A549 (cell line): ENCODE results near the gene SYAP1. TPM values are rescaled to one million over a fixed set of nuclear protein-coding genes. Genes with fewer than 3 reads are reported as not detected.
A peak's percentile ranks its signal among the peaks of the same experiment; 100 is the strongest.

Experiments
- ATAC-seq, 2 experiments: fragments of 200-7000 bp in 1 of 2; fragments of >200 bp in 1 of 2; cut with Nextera tagmentation in 1 of 2; cut with Tn5 transposase in 1 of 2; 3 replicates each; pipeline versions ENCODE4 v1.8.0 to v1.9.1; 2018 to 2020; ENCODE audit warnings: mild to moderate bottlenecking in 1 of 2, moderate library complexity in 1 of 2
- CTCF ChIA-PET: fragments of 300-600 bp; sonication (Branson Sonifier 250); formaldehyde crosslinking; extraction: SDS; loops from one replicate; lab custom pipeline; 2021; ENCODE audit warnings: antibody characterized with exemption, inconsistent platforms; lab: Yijun Ruan, JAX
- POLR2A ChIA-PET: fragments of 350-600 bp; formaldehyde crosslinking; extraction: SDS; loops from one replicate; lab custom pipeline; 2021; ENCODE audit warnings: antibody characterized with exemption, inconsistent platforms; lab: Yijun Ruan, JAX
- DNase-seq, 2 experiments: peaks; one replicate each; pipeline versions ENCODE4 v3.0.0 to v3.0.0-alpha.2; 2011 to 2016; ENCODE audit warnings: low read depth in 1 of 2, low spot score in 1 of 2
- FAIRE-seq: peaks from 2 replicates; lab custom pipeline; 2011; peaks lifted over from hg19 to GRCh38; lab: Jason Lieb, UNC
- H3K27ac ChIP-seq, 2 experiments: fragments of >200 bp; sonication (Bioruptor Twin); formaldehyde crosslinking; 3 replicates each; pipeline ENCODE4 v1.5.1; 2016 to 2017
- H3K4me1 ChIP-seq: fragments of >200 bp; sonication (Bioruptor Twin); formaldehyde crosslinking; 3 replicates; pipeline ENCODE4 v1.6.1; 2016
- H3K4me2 ChIP-seq: fragments of >200 bp; sonication (Bioruptor Twin); formaldehyde crosslinking; 3 replicates; pipeline ENCODE4 v1.6.1; 2016
- H3K4me3 ChIP-seq: fragments of >200 bp; sonication (Bioruptor Twin); formaldehyde crosslinking; 3 replicates; pipeline ENCODE4 v1.5.1; 2016
- H3K9me3 ChIP-seq: fragments of >200 bp; sonication (Bioruptor Twin); formaldehyde crosslinking; 3 replicates; pipeline ENCODE4 v1.6.1; 2016
- CBX2 ChIP-seq: fragments of 200-600 bp; sonication (generic); IDR thresholded peaks from 2 replicates; pipeline ENCODE4 v1.6.1; 2016; ENCODE audit warnings: low read depth, mild to moderate bottlenecking, borderline replicate concordance
- CEBPB ChIP-seq, 2 experiments: fragments of >200 bp in 1 of 2; sonication (Bioruptor Twin) in 1 of 2; formaldehyde crosslinking in 1 of 2; IDR thresholded peaks; 2 replicates each; pipeline ENCODE4 v1.6.1; 2012 to 2016
- CHD4 ChIP-seq: fragments of 200-600 bp; sonication (generic); IDR thresholded peaks from 2 replicates; pipeline ENCODE4 v1.6.1; 2016; ENCODE audit warnings: antibody characterized with exemption, mild to moderate bottlenecking, borderline replicate concordance
- CTCF ChIP-seq: fragments of >200 bp; sonication (Bioruptor Twin); formaldehyde crosslinking; IDR thresholded peaks from 3 replicates; pipeline ENCODE4 v1.5.1; 2016
- EHF ChIP-seq: fragments of 250-450 bp; sonication (Bioruptor Pico); IDR thresholded peaks from 2 replicates; pipeline ENCODE4 v1.5.0; 2020; ENCODE audit warnings: mild to moderate bottlenecking
- ESRRA ChIP-seq: fragments of 150-350 bp; IDR thresholded peaks from 2 replicates; pipeline ENCODE4 v1.6.1; 2014; ENCODE audit warnings: mild to moderate bottlenecking, low read length, borderline replicate concordance
- FOSB ChIP-seq: fragments of 250-450 bp; sonication (Bioruptor Pico); IDR thresholded peaks from 2 replicates; pipeline ENCODE4 v1.5.0; 2020; ENCODE audit warnings: mild to moderate bottlenecking, moderate library complexity
- FOSL2 ChIP-seq, 2 experiments: fragments of 450-650 bp in 1 of 2; fragments of >200 bp in 1 of 2; sonication (Bioruptor Twin) in 1 of 2; formaldehyde crosslinking; IDR thresholded peaks; 2 replicates each; pipeline versions ENCODE4 v1.5.0 to v1.6.1; 2016 to 2020; ENCODE audit warnings: mild to moderate bottlenecking in 1 of 2, moderate library complexity in 1 of 2
- MAZ ChIP-seq: fragments of 150-350 bp; IDR thresholded peaks from 2 replicates; pipeline ENCODE4 v1.6.1; 2014; ENCODE audit warnings: antibody characterized with exemption, low read depth, low read length, borderline replicate concordance
- NPAS2 ChIP-seq: fragments of 250-450 bp; sonication (Bioruptor Pico); IDR thresholded peaks from 2 replicates; pipeline ENCODE4 v1.8.0; 2022; ENCODE audit warnings: mild to moderate bottlenecking, moderate library complexity, borderline replicate concordance
- NR3C1 ChIP-seq: fragments of >200 bp; sonication (Bioruptor Twin); formaldehyde crosslinking; IDR thresholded peaks from 3 replicates; pipeline ENCODE4 v1.6.1; 2017
- POLR2AphosphoS2 ChIP-seq: conservative IDR thresholded peaks from 2 replicates; pipeline ENCODE4 v1.6.1; 2012; ENCODE audit warnings: low read length, improper control_type of control experiment, inconsistent platforms
- RFX5 ChIP-seq: fragments of 450-650 bp; IDR thresholded peaks from 2 replicates; pipeline ENCODE4 v1.7.1; 2014; ENCODE audit warnings: antibody characterized with exemption, mild to moderate bottlenecking, moderate library complexity
- RNF2 ChIP-seq: fragments of 200-600 bp; sonication (generic); IDR thresholded peaks from 2 replicates; pipeline ENCODE4 v1.6.1; 2016; ENCODE audit warnings: low read depth, mild to moderate bottlenecking, antibody characterized with exemption, moderate library complexity, borderline replicate concordance
- TFCP2L1 ChIP-seq: fragments of 250-450 bp; sonication (Bioruptor Pico); IDR thresholded peaks from 2 replicates; pipeline ENCODE4 v1.5.0; 2021; ENCODE audit warnings: mild to moderate bottlenecking
- ZNF302 ChIP-seq: fragments of 250-450 bp; sonication (Bioruptor Pico); IDR thresholded peaks from 2 replicates; pipeline ENCODE4 v1.9.0; 2021; ENCODE audit warnings: inconsistent platforms, mild to moderate bottlenecking, moderate library complexity
- ZSCAN20 ChIP-seq: fragments of 250-450 bp; sonication (Bioruptor Pico); IDR thresholded peaks from 2 replicates; pipeline ENCODE4 v1.8.0; 2022; ENCODE audit warnings: mild to moderate bottlenecking, moderate library complexity
- WGBS: methylation state at CpG from one replicate; pipeline ENCODE4 v1.1.6; 2017; ENCODE audit errors: missing lambda C conversion rate; 5-methylcytosine and 5-hydroxymethylcytosine counted together
- polyA plus RNA-seq, 4 experiments: library from polyadenylated mRNA; depleted of rRNA in 3 of 4; stranded (reverse); fragments of >200 nt; fragmentation: RNase III in 1 of 4; extraction: RNeasy Plus Mini Kit Qiagen cat#74134 plus additional on column Dnase treatment in 1 of 4; gene quantifications; 2 replicates in 3 of 4; 3 replicates in 1 of 4; pipeline ENCODE4 v1.2.3, GENCODE V29; 2011 to 2017
- TF ChIP-seq, protein P1 (sequence below): IDR thresholded peaks from 2 replicates; pipeline ENCODE4 v1.6.1; 2012
- TF ChIP-seq, protein P2 (sequence below): fragments of 250-450 bp; sonication (Bioruptor Pico); IDR thresholded peaks from 2 replicates; pipeline ENCODE4 v1.5.0; 2021; ENCODE audit warnings: mild to moderate bottlenecking, moderate library complexity, borderline replicate concordance
- TF ChIP-seq, protein P3 (sequence below): fragments of >200 bp; sonication (Bioruptor Twin); formaldehyde crosslinking; IDR thresholded peaks from 3 replicates; pipeline ENCODE4 v1.6.1; 2016

SYAP1 gene
- polyA plus RNA-seq, 2 of the 4 experiments (the other 2 are of a cell fraction) = 18.9 to 20.9 TPM

DNA sequence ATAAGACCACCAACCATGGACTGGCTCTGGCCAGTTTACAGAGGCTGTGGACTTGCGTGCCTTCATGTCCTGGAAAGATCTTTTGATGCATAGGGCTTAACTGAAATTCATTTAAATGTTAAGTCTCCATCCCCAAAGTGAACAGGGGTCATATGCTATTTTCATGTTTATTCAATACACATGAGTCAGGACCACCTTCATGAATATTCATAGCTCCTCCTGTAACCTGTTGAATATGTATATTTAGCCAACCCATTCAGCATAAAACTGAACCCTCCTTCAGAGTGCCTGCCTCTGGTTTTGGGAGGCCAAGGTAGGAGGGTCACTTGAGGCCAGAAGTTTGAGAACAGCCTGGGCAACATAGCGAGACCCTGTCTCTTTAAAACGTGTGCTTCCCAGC lies 14.0 kb upstream of the SYAP1 start:
- Histone ChIP-seq H3K9me3 (no peaks in the 10 kb centered on the region), H3K4me1 (no peaks in the 10 kb centered on the region), H3K4me2 (no peak overlapping the region), H3K4me3 (no peak overlapping the region), H3K27ac (no peak overlapping the region)
- DNase-seq = no peak
- FAIRE-seq = no peak
- ChIA-PET POLR2A (no interaction called here), CTCF (interaction anchor here (2.2 kb wide), 1 partner anchor 10 kb away, joined by 9 read pairs; no protein-coding TSS in a partner anchor)
- ATAC-seq = no peak
- 87% methylated on average over 3 of the region's 3 CpGs for WGBS
- TF ChIP-seq, protein P1, sequence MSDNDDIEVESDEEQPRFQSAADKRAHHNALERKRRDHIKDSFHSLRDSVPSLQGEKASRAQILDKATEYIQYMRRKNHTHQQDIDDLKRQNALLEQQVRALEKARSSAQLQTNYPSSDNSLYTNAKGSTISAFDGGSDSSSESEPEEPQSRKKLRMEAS = no peak
- no peak for TF ChIP-seq ZSCAN20 (CRISPR knock-in tag)
- TF ChIP-seq NPAS2 (CRISPR knock-in tag) = no peak
- no peak for TF ChIP-seq CBX2
- TF ChIP-seq, all 56 proteins: peak for 0

DNA sequence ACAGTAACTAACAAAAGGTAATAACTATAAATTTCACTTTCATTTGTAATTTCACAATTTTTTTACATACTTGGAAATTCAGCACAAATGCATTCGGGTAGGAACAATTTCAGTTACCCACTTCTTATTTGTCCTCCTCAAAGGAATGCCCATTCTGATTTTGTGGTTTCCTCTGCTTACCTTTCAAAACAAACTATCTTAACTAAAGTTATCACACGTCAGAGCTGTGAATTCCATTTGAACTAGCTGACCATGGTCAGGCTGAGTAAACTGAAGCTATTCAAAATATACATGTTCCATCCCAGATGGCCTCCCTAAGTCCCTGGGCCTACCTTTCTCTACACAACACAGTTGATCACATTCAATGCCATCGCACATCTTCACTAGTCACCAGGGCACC lies 11.4 kb upstream of the SYAP1 start:
- DNase-seq = no peak
- TF ChIP-seq, protein P2, sequence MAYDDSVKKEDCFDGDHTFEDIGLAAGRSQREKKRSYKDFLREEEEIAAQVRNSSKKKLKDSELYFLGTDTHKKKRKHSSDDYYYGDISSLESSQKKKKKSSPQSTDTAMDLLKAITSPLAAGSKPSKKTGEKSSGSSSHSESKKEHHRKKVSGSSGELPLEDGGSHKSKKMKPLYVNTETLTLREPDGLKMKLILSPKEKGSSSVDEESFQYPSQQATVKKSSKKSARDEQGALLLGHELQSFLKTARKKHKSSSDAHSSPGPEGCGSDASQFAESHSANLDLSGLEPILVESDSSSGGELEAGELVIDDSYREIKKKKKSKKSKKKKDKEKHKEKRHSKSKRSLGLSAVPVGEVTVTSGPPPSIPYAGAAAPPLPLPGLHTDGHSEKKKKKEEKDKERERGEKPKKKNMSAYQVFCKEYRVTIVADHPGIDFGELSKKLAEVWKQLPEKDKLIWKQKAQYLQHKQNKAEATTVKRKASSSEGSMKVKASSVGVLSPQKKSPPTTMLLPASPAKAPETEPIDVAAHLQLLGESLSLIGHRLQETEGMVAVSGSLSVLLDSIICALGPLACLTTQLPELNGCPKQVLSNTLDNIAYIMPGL (CRISPR knock-in tag) = no peak
- TF ChIP-seq NR3C1 (no peak), RFX5 (no peak), POLR2AphosphoS2 (no peak), TFCP2L1 (CRISPR knock-in tag) (no peak), CHD4 (no peak), EHF (CRISPR knock-in tag) (no peak), ZNF302 (CRISPR knock-in tag) (no peak), ZSCAN20 (CRISPR knock-in tag) (no peak), CEBPB (IDR thresholded peaks at IDR 0.05) (no peak), CTCF (no peak), FOSL2 (IDR thresholded peaks at IDR 0.05) (no peak), FOSL2 (CRISPR knock-in tag; IDR thresholded peaks at IDR 0.05) (no peak), MAZ (no peak), FOSB (CRISPR knock-in tag) (no peak), RNF2 (no peak), ESRRA (no peak)
- TF ChIP-seq, protein P3, sequence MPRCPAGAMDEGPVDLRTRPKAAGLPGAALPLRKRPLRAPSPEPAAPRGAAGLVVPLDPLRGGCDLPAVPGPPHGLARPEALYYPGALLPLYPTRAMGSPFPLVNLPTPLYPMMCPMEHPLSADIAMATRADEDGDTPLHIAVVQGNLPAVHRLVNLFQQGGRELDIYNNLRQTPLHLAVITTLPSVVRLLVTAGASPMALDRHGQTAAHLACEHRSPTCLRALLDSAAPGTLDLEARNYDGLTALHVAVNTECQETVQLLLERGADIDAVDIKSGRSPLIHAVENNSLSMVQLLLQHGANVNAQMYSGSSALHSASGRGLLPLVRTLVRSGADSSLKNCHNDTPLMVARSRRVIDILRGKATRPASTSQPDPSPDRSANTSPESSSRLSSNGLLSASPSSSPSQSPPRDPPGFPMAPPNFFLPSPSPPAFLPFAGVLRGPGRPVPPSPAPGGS = no peak
- H3K9me3 ChIP-seq = no peaks in the 10 kb centered on the region
- ChIA-PET POLR2A (no interaction called here), CTCF (no interaction called here)
- no peaks in the 10 kb centered on the region for H3K4me1 ChIP-seq
- ATAC-seq = no peak
- H3K4me2 ChIP-seq = no peak overlapping the region
- H3K27ac ChIP-seq = no peak overlapping the region
- WGBS = 98% methylated on average over 3 of the region's 3 CpGs
- no peak overlapping the region for H3K4me3 ChIP-seq
- peak; percentile 72 for FAIRE-seq
